ENCODE data around the gene ARSK. TPM values are rescaled to one million over a fixed set of nuclear protein-coding genes. Genes with fewer than 3 reads are reported as not detected.

Gene ARSK
- total and polyA plus RNA-seq, 2 experiments from 2014 or later: 23.2 to 40.8 TPM

DNA sequence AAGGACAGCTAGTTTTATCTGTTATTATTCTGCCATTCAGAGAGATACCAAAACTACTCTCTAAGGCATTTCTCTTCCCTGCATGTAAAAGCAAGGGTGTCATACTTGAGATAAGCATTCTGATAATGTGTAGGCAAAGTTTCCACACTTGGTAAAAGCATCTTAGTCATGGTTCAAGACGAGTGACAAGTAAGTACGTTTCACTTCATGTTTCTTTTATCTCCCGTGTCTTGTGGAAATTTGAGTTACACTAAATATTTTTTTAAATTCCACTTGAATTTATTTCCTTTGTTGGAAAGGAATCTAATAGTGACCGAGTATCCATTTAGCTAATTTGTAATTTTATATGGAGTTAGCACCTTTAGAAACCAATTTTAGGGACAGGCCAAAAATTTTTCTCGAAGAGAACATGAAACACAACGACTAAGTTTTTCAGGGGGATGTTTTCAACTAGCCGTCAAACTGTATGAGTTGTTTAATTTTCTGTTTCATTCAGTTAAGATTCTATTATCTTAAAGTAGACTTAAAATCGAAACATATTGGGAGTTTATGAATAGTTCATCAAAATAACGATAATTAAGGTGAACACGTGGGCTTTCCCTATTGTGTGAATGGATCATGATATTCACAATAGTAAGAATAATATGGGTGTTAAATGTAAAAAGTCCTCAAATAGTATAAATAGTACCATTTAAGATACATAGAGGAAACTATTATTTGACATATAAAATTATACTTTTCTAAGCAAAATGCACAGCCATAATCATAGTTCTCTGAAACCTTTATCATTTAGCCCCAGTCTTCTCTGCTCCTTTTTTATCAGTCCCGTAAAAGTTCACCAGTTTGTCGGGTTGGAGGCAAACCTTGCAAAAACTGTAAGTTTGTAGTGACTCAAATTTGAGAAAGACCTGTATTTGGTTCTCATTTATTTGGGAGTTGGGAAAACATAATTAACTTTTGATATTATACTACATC lies 93.3 kb downstream of the ARSK start:
- no peaks in the 10 kb centered on the region for H3F3A ChIP-seq (replicated peaks; ENCODE audit: low read depth)
- H3K4me3 ChIP-seq: no peak overlapping the region
- Mint-ChIP-seq H3K36me3 (ENCODE audit: low read depth) (no peaks in the 10 kb centered on the region), H3K9me3 (no peaks in the 10 kb centered on the region), H3K27me3 (ENCODE audit: insufficient read depth, low read depth, poor library complexity) (peaks cover 8% of the 10 kb centered on the region), H3K27ac (no peak overlapping the region), H3K4me1 (no peaks in the 10 kb centered on the region), H3K4me3 (no peak overlapping the region)
- H3K27me3 ChIP-seq (ENCODE audit: insufficient read depth): no peaks in the 10 kb centered on the region
- no peaks in the 10 kb centered on the region for H3K4me1 ChIP-seq (ENCODE audit: insufficient read depth)
- H3K9me2 ChIP-seq (ENCODE audit: insufficient read depth): no peaks in the 10 kb centered on the region
- peak overlapping the region; percentile 84; the same call in 1 of the 2 replicates for H3K4me2 ChIP-seq
- no peak overlapping the region for H2AFZ ChIP-seq
- H3K36me3 ChIP-seq (ENCODE audit: insufficient read depth): no peaks in the 10 kb centered on the region
- no peaks in the 10 kb centered on the region for H4K20me1 ChIP-seq (replicated peaks; ENCODE audit: insufficient read depth)
- DNase-seq (ENCODE audit: low spot score) (no peak), ATAC-seq (no peak)
- no peaks in the 10 kb centered on the region for H3K79me2 ChIP-seq (replicated peaks; ENCODE audit: insufficient read depth)
- H3K27ac ChIP-seq (ENCODE audit: low read depth): no peak overlapping the region
- TF ChIP-seq NANOG (IDR thresholded peaks at IDR 0.05; ENCODE audit: borderline replicate concordance): no peak

DNA sequence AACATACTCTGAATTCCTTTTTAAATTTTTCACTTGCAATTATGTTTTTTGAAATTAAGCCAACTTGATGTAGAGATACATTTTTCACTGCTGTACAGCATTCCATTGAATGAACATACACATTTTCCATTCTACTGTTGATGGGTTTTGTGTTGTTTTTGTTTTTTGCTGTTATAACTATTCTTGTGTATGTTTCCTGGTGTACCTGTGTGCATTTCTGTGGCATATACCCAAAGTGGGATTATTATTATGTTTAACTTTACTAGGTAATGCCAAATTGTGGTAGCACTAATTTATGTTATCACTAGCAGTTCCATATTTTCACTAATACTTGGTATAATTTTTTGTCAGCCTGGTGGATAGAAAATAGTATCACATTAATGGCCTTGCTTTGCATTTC lies 94.4 kb downstream of the ARSK start:
- no peak for DNase-seq (ENCODE audit: low spot score)
- H3F3A ChIP-seq (replicated peaks; ENCODE audit: low read depth): no peaks in the 10 kb centered on the region
- no peaks in the 10 kb centered on the region for H3K9me3 Mint-ChIP-seq
- H3K79me2 ChIP-seq (replicated peaks; ENCODE audit: insufficient read depth): no peaks in the 10 kb centered on the region
- H2AFZ ChIP-seq: no peak overlapping the region
- H3K36me3 ChIP-seq (ENCODE audit: insufficient read depth): no peaks in the 10 kb centered on the region
- no peaks in the 10 kb centered on the region for H4K20me1 ChIP-seq (replicated peaks; ENCODE audit: insufficient read depth)
- peaks cover 6% of the 10 kb centered on the region for H3K27me3 Mint-ChIP-seq (ENCODE audit: insufficient read depth, low read depth, poor library complexity)
- no peak for ATAC-seq
- H3K4me2 ChIP-seq: no peak overlapping the region
- H3K4me1 Mint-ChIP-seq: no peaks in the 10 kb centered on the region
- H3K36me3 Mint-ChIP-seq (ENCODE audit: low read depth): no peaks in the 10 kb centered on the region
- H3K9me2 ChIP-seq (ENCODE audit: insufficient read depth): no peaks in the 10 kb centered on the region
- no peak overlapping the region for H3K4me3 Mint-ChIP-seq
- no peak overlapping the region for H3K27ac ChIP-seq (ENCODE audit: low read depth)
- H3K4me1 ChIP-seq (ENCODE audit: insufficient read depth): no peaks in the 10 kb centered on the region
- H3K4me3 ChIP-seq: no peak overlapping the region
- no peak overlapping the region for H3K27ac Mint-ChIP-seq
- no peaks in the 10 kb centered on the region for H3K27me3 ChIP-seq (ENCODE audit: insufficient read depth)
- no peak for TF ChIP-seq POLR2AphosphoS5 (IDR thresholded peaks at IDR 0.05; ENCODE audit: low read depth)
- TF ChIP-seq NANOG (IDR thresholded peaks at IDR 0.05; ENCODE audit: borderline replicate concordance): no peak
- no peak for TF ChIP-seq ZNF114 (CRISPR knock-in tag; IDR thresholded peaks at IDR 0.05)
- TF ChIP-seq, protein P1, sequence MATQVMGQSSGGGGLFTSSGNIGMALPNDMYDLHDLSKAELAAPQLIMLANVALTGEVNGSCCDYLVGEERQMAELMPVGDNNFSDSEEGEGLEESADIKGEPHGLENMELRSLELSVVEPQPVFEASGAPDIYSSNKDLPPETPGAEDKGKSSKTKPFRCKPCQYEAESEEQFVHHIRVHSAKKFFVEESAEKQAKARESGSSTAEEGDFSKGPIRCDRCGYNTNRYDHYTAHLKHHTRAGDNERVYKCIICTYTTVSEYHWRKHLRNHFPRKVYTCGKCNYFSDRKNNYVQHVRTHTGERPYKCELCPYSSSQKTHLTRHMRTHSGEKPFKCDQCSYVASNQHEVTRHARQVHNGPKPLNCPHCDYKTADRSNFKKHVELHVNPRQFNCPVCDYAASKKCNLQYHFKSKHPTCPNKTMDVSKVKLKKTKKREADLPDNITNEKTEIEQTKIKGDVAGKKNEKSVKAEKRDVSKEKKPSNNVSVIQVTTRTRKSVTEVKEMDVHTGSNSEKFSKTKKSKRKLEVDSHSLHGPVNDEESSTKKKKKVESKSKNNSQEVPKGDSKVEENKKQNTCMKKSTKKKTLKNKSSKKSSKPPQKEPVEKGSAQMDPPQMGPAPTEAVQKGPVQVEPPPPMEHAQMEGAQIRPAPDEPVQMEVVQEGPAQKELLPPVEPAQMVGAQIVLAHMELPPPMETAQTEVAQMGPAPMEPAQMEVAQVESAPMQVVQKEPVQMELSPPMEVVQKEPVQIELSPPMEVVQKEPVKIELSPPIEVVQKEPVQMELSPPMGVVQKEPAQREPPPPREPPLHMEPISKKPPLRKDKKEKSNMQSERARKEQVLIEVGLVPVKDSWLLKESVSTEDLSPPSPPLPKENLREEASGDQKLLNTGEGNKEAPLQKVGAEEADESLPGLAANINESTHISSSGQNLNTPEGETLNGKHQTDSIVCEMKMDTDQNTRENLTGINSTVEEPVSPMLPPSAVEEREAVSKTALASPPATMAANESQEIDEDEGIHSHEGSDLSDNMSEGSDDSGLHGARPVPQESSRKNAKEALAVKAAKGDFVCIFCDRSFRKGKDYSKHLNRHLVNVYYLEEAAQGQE (IDR thresholded peaks at IDR 0.05; ENCODE audit: unreplicated experiment): no peak
- TF ChIP-seq CREB1 (CRISPR knock-in tag; IDR thresholded peaks at IDR 0.05; ENCODE audit: low read depth): no peak
- TF ChIP-seq CTCF (conservative IDR thresholded peaks at IDR 0.05; ENCODE audit: low read depth in 2 of 2): no peak
- no peak for TF ChIP-seq STAT1 (IDR thresholded peaks at IDR 0.05; ENCODE audit: unreplicated experiment)
- TF ChIP-seq EZH2phosphoT487 (IDR thresholded peaks at IDR 0.05; ENCODE audit: unreplicated experiment): no peak
- no peak for TF ChIP-seq ZNF331 (CRISPR knock-in tag; IDR thresholded peaks at IDR 0.05; ENCODE audit: low read depth)
- TF ChIP-seq JUNB (IDR thresholded peaks at IDR 0.05; ENCODE audit: unreplicated experiment): no peak
- TF ChIP-seq, protein P2, sequence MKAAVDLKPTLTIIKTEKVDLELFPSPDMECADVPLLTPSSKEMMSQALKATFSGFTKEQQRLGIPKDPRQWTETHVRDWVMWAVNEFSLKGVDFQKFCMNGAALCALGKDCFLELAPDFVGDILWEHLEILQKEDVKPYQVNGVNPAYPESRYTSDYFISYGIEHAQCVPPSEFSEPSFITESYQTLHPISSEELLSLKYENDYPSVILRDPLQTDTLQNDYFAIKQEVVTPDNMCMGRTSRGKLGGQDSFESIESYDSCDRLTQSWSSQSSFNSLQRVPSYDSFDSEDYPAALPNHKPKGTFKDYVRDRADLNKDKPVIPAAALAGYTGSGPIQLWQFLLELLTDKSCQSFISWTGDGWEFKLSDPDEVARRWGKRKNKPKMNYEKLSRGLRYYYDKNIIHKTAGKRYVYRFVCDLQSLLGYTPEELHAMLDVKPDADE (IDR thresholded peaks at IDR 0.05): no peak
- TF ChIP-seq EZH2 (IDR thresholded peaks at IDR 0.05; ENCODE audit: low read depth, unreplicated experiment): no peak

Data from GM23338 (cell line).